Prostate gland (tissue), 2 donors: ENCODE results near the gene GPRC5B. TPM values are rescaled to one million over a fixed set of nuclear protein-coding genes. Genes with fewer than 3 reads are reported as not detected.
A peak's percentile ranks its signal among the peaks of the same experiment; 100 is the strongest.

Experiments used
- DNase-seq: peaks from one replicate; pipeline ENCODE4 v3.0.0-alpha.2; 2019; ENCODE audit warnings: low spot score
- H3K27ac ChIP-seq, 2 donors: fragments of 200-600 bp; sonication (generic); 2 replicates each; pipeline ENCODE4 v1.5.1; 2017 to 2019
- H3K27me3 ChIP-seq: fragments of 200-600 bp; sonication (generic); replicated peaks from 2 replicates; pipeline ENCODE4 v1.5.1; 2019; ENCODE audit not compliant: insufficient read depth
- H3K36me3 ChIP-seq, 2 donors: fragments of 200-600 bp; sonication (generic); 1 replicate in 1 of 2; 2 replicates in 1 of 2; pipeline versions ENCODE4 v1.5.1 to v1.8.1; 2017 to 2019
- H3K4me1 ChIP-seq: fragments of 200-600 bp; sonication (generic); replicated peaks from 2 replicates; pipeline ENCODE4 v1.5.1; 2019
- H3K4me3 ChIP-seq, 2 donors: fragments of 200-600 bp; sonication (generic); 2 replicates each; pipeline ENCODE4 v1.5.1; 2017 to 2019
- H3K9me3 ChIP-seq: fragments of 200-600 bp; sonication (generic); 2 replicates; pipeline ENCODE4 v1.5.1; 2017
- CTCF ChIP-seq, 4 experiments: fragments of 200-600 bp in 2 of 4; fragments of 450-650 bp in 2 of 4; sonication (generic) in 2 of 4; IDR thresholded peaks; 1 replicate in 3 of 4; 2 replicates in 1 of 4; pipeline ENCODE4 v1.5.1; 2016 to 2019; ENCODE audit warnings: antibody characterized with exemption in 4 of 4, mild to moderate bottlenecking in 2 of 4, moderate library complexity in 2 of 4
- POLR2A ChIP-seq: fragments of 450-650 bp; IDR thresholded peaks from one replicate; pipeline ENCODE4 v1.6.1; 2016; ENCODE audit warnings: antibody characterized with exemption, mild to moderate bottlenecking
- POLR2AphosphoS5 ChIP-seq: sonication (generic); formaldehyde crosslinking; IDR thresholded peaks from one replicate; pipeline ENCODE4 v1.6.1; 2017; ENCODE audit warnings: antibody characterized with exemption
- WGBS: methylation state at CpG from one replicate; pipeline ENCODE4 v1.1.5; 2018; 5-methylcytosine and 5-hydroxymethylcytosine counted together
- intact Hi-C: fragments of 100-400 bp; cut with DNase I; formaldehyde crosslinking; loops from one replicate; pipeline ENCODE4 v1.14.2; 2022
- total RNA-seq, 2 donors: library from RNA; depleted of rRNA; stranded (reverse); fragments of >200 nt; gene quantifications; one replicate each; pipeline ENCODE4 v1.1.0, GENCODE V29; 2016

The GPRC5B gene
- 100 to 1,000 TPM in 1 of 2 donors, 10 to 100 TPM in 1; 19.4 to 256 TPM for total RNA-seq

DNA sequence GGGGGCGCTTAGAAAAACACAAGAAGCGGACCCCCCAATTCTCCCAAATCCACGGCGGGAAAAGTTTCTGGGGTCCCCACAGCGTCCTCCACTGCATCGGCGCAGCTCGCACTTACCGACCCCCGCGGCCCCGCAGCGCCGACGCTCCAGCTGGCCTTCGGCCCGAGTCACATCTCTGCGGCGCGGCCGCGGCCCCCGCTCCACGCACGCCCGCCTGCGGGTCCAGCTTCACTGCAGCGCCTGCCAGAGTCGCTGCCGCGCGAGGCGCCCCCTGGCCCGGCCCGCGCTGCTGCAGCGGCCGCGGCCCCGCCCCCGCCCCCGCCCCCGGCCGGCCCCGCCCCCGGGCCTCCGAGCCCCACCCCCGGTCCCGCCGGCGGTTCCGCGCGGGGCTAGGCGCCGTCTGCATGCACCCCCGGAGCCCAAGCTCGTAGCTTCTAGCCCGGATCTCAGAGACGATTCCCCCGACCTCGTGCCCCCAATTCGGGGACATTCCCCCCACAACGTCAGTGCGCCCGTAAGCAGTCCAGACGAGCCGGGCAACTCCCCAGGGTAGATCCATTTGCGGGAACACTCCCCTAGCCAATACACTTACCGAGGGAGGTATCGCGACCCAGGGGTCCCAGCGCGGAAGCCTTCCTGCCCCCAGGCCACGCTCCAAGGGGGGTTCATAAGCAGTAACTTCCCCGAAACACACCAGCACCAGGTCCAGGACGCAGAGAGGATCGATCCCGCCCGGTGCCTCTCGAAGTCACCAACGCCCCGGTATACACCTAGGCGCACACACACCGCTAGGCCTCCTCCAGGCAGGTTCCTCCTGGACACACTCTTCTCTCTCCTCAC is at the start of gene GPRC5B:
GPRC5B (minus strand) TSS at position 238 of the 840 bp plus-strand sequence. CDS start 12,003 bp downstream, outside the sequence.
- peak; percentile 43 for DNase-seq
- H3K4me3 ChIP-seq: peak within 1 kb of the TSS; percentile 77 to 78
- no peaks in the 10 kb centered on the region for H3K4me1 ChIP-seq
- TF ChIP-seq POLR2AphosphoS5: no peak
- peak; percentile 49 for TF ChIP-seq POLR2A
- peak in 1 of 4 experiments; percentile 32 for TF ChIP-seq CTCF (IDR thresholded peaks at IDR 0.05)
- no peaks in the 10 kb centered on the region for H3K36me3 ChIP-seq
- 1% methylated on average over 63 of the region's 85 CpGs for WGBS
- no peaks in the 10 kb centered on the region for H3K9me3 ChIP-seq
- H3K27ac ChIP-seq: peak within 1 kb of the TSS; percentile 63 to 66
- no peaks in the 10 kb centered on the region for H3K27me3 ChIP-seq
- intact Hi-C loops: loop anchor here (1.0 to 5.0 kb wide), 3 partner anchors 168 to 328 kb away; partner anchors contain the start of genes IQCK, KNOP1 and VPS35L

DNA sequence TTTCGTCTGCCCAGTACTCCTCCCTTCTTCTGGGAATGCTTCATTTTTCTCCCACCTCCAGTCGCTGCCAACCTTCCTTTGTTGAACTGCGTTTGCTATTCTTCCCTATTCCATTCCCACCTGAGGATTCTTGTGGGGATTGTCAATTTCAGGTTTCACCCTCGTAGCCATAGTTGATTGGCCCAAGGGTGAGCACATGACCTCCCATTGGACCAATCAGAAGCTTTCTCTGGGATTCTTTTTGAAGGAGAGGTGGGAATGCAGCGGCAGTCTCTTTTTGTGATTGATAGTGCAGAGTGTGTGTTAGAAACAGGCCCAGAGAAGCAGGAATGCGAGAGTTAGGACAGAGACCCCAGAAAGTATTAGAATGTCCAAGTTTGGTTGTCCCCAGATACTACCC is 49.1 kb upstream of the GPRC5B start:
- H3K27me3 ChIP-seq: no peaks in the 10 kb centered on the region
- no peak for TF ChIP-seq POLR2AphosphoS5
- TF ChIP-seq CTCF (IDR thresholded peaks at IDR 0.05): no peak
- TF ChIP-seq POLR2A: no peak
- H3K36me3 ChIP-seq: no peaks in the 10 kb centered on the region
- no peak overlapping the region for H3K27ac ChIP-seq
- no peaks in the 10 kb centered on the region for H3K4me1 ChIP-seq
- 79% methylated on average over 6 of the region's 6 CpGs for WGBS
- intact Hi-C loops: no loop called here
- H3K4me3 ChIP-seq: no peak overlapping the region
- no peak for DNase-seq
- H3K9me3 ChIP-seq: no peaks in the 10 kb centered on the region

DNA sequence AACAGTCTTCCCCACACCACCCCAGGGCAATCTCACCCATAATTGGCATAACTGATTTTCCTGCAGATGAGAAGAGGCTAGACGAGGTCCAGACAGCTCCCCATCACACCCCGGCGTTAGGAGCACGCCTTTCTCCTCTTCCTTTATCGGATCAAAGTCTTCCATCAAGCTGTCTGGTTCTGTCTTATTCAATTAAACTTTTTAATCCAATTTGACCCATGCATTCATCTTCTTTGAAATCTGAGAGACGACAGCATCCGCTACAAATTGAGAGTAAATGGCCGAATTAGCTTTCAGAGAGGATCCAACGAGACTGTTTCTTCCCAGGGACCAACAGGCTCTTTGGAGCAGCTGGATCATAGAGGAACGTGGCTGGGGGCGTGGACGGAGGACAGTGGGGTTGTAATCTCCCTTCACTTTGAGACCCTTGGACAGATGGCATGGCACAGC is 44.4 kb upstream of the GPRC5B start:
- Histone ChIP-seq H3K4me3 (no peak overlapping the region), H3K9me3 (no peaks in the 10 kb centered on the region), H3K27ac (no peak overlapping the region), H3K36me3 (no peaks in the 10 kb centered on the region), H3K4me1 (no peaks in the 10 kb centered on the region), H3K27me3 (no peaks in the 10 kb centered on the region)
- TF ChIP-seq POLR2A: no peak
- no peak for TF ChIP-seq CTCF (IDR thresholded peaks at IDR 0.05)
- TF ChIP-seq POLR2AphosphoS5: no peak
- intact Hi-C loops: no loop called here
- 74% methylated on average over 12 of the region's 12 CpGs for WGBS
- DNase-seq: no peak

- no peak overlapping the region for H3K4me3 ChIP-seq
- intact Hi-C loops: no loop called here
Measured at GRCh38 chr16:19928432-19928831, 43.8 kb upstream of the GPRC5B start.

More at GRCh38 chr16:19928432-19928831, 43.8 kb upstream of the GPRC5B start:
- Histone ChIP-seq H3K27ac (no peak overlapping the region), H3K36me3 (no peaks in the 10 kb centered on the region), H3K9me3 (no peaks in the 10 kb centered on the region), H3K27me3 (no peaks in the 10 kb centered on the region), H3K4me1 (no peaks in the 10 kb centered on the region)
- WGBS: 81% methylated on average over 1 of the region's 1 CpG
- DNase-seq: no peak
- TF ChIP-seq POLR2AphosphoS5: no peak
- no peak for TF ChIP-seq CTCF (IDR thresholded peaks at IDR 0.05)
- no peak for TF ChIP-seq POLR2A
